Neural progenitor cell (in vitro differentiated cells): ENCODE measurements around the gene PLCG2. TPM values are rescaled to one million over a fixed set of nuclear protein-coding genes. Genes with fewer than 3 reads are reported as not detected.

Experiments used
- DNase-seq: peaks from one replicate; pipeline ENCODE4 v3.0.0-alpha.2; 2016; ENCODE audit warnings: low spot score
- H2AFZ ChIP-seq: fragments of 200-600 bp; sonication (generic); replicated peaks from 2 replicates; pipeline ENCODE4 v1.6.1; 2016; ENCODE audit warnings: antibody characterized with exemption
- H3F3A ChIP-seq: fragments of 200-600 bp; sonication (generic); 2 replicates; pipeline ENCODE4 v1.6.1; 2016; ENCODE audit warnings: antibody characterized with exemption, low read depth
- H3K27ac ChIP-seq: fragments of 200-600 bp; sonication (generic); 2 replicates; pipeline ENCODE4 v1.5.1; 2016; ENCODE audit warnings: mild to moderate bottlenecking
- H3K27me3 ChIP-seq: fragments of 200-600 bp; sonication (generic); 2 replicates; pipeline ENCODE4 v1.6.1; 2016; ENCODE audit warnings: mild to moderate bottlenecking, moderate library complexity
- H3K36me3 ChIP-seq: fragments of 200-600 bp; sonication (generic); 2 replicates; pipeline ENCODE4 v1.5.1; 2016
- H3K4me1 ChIP-seq: fragments of 200-600 bp; sonication (generic); 2 replicates; pipeline ENCODE4 v1.6.1; 2016; ENCODE audit warnings: mixed run types
- H3K4me2 ChIP-seq: fragments of 200-600 bp; sonication (generic); 2 replicates; pipeline ENCODE4 v1.6.1; 2016
- H3K4me3 ChIP-seq: fragments of 200-600 bp; sonication (generic); 2 replicates; pipeline ENCODE4 v1.5.1; 2016
- H3K79me2 ChIP-seq: fragments of 200-600 bp; sonication (generic); 2 replicates; pipeline ENCODE4 v1.6.1; 2016; ENCODE audit warnings: low read depth
- H3K9ac ChIP-seq: fragments of 200-600 bp; sonication (generic); 2 replicates; pipeline ENCODE4 v1.6.1; 2016
- H3K9me3 ChIP-seq: fragments of 200-600 bp; sonication (generic); 2 replicates; pipeline ENCODE4 v1.5.1; 2016; ENCODE audit warnings: low read depth
- H4K20me1 ChIP-seq: fragments of 200-600 bp; sonication (generic); 2 replicates; pipeline ENCODE4 v1.6.1; 2016; ENCODE audit warnings: low read depth
- H3K27ac Mint-ChIP-seq: 3 replicates; pipeline ENCODE4 v1.8.0; 2021; ENCODE audit warnings: mixed read lengths
- H3K27me3 Mint-ChIP-seq: 2 replicates; pipeline ENCODE4 v1.8.0; 2022; ENCODE audit warnings: low read depth, mild to moderate bottlenecking, inconsistent platforms, moderate library complexity, mixed read lengths; ENCODE audit not compliant: insufficient read depth
- H3K36me3 Mint-ChIP-seq: 3 replicates; pipeline ENCODE4 v1.8.0; 2021; ENCODE audit warnings: mixed read lengths
- H3K4me1 Mint-ChIP-seq: 3 replicates; pipeline ENCODE4 v1.8.0; 2021; ENCODE audit warnings: mixed read lengths
- H3K4me3 Mint-ChIP-seq: 3 replicates; pipeline ENCODE4 v1.8.0; 2021; ENCODE audit warnings: mild to moderate bottlenecking, moderate library complexity, mixed read lengths
- H3K9me3 Mint-ChIP-seq: 3 replicates; pipeline ENCODE4 v1.8.0; 2020; ENCODE audit warnings: mixed read lengths
- CTCF ChIP-seq: fragments of 200-600 bp; sonication (generic); IDR thresholded peaks from 2 replicates; pipeline ENCODE4 v1.5.1; 2017; ENCODE audit warnings: antibody characterized with exemption, mild to moderate bottlenecking
- EZH2 ChIP-seq: fragments of 200-600 bp; sonication (generic); IDR thresholded peaks from 2 replicates; pipeline ENCODE4 v1.6.1; 2017; ENCODE audit warnings: antibody characterized with exemption, mild to moderate bottlenecking, moderate library complexity
- EZH2phosphoT487 ChIP-seq: fragments of 200-600 bp; sonication (generic); IDR thresholded peaks from 2 replicates; pipeline ENCODE4 v1.6.1; 2017; ENCODE audit warnings: antibody characterized with exemption
- total RNA-seq: library from RNA; depleted of rRNA; stranded (reverse); fragments of >200 nt; gene quantifications from 2 replicates; pipeline ENCODE4 v1.2.3, GENCODE V29; 2015; ENCODE audit warnings: low replicate concordance

Gene PLCG2
- total RNA-seq, 1 donor from 2014 or later, result 5.0 TPM

- no peak overlapping the region for H2AFZ ChIP-seq
- H3K9ac ChIP-seq, result no peak overlapping the region
- H3K27ac Mint-ChIP-seq, result no peak overlapping the region
- H3K27ac ChIP-seq, result no peak overlapping the region
- H3K4me3 ChIP-seq, result no peak overlapping the region
- H3K4me1 Mint-ChIP-seq, result no peaks in the 10 kb centered on the region
- H3K36me3 Mint-ChIP-seq, result no peaks in the 10 kb centered on the region
- no peak for TF ChIP-seq EZH2
- peak; percentile 16 for TF ChIP-seq CTCF
- DNase-seq, result no peak
- no peak overlapping the region for H3K4me3 Mint-ChIP-seq
- no peaks in the 10 kb centered on the region for H3K79me2 ChIP-seq
- H3K9me3 ChIP-seq, result no peaks in the 10 kb centered on the region
- H3K27me3 Mint-ChIP-seq, result peaks cover 3% of the 10 kb centered on the region
- no peaks in the 10 kb centered on the region for H3K4me1 ChIP-seq
- H3K27me3 ChIP-seq, result no peaks in the 10 kb centered on the region
- no peaks in the 10 kb centered on the region for H4K20me1 ChIP-seq
- no peaks in the 10 kb centered on the region for H3K36me3 ChIP-seq
- peaks cover 2% of the 10 kb centered on the region for H3K9me3 Mint-ChIP-seq
- no peaks in the 10 kb centered on the region for H3F3A ChIP-seq
- H3K4me2 ChIP-seq, result no peak overlapping the region
These were observed 76.6 kb downstream of the PLCG2 start for GRCh38 chr16:81855552-81856153.

GRCh38 chr16:81860287-81861266, 81.5 kb downstream of the PLCG2 start:
- peaks cover 16% of the 10 kb centered on the region for H3K4me1 Mint-ChIP-seq
- H3K27ac Mint-ChIP-seq, result no peak overlapping the region
- no peak for DNase-seq
- Histone ChIP-seq H3K4me3 (no peak overlapping the region), H3K9ac (no peak overlapping the region), H3K36me3 (no peaks in the 10 kb centered on the region), H3K27ac (no peak overlapping the region), H2AFZ (no peak overlapping the region), H3K27me3 (no peaks in the 10 kb centered on the region), H4K20me1 (no peaks in the 10 kb centered on the region), H3F3A (peaks cover 8% of the 10 kb centered on the region), H3K4me2 (no peak overlapping the region), H3K79me2 (no peaks in the 10 kb centered on the region), H3K9me3 (no peaks in the 10 kb centered on the region), H3K4me1 (peaks cover 17% of the 10 kb centered on the region)
- no peaks in the 10 kb centered on the region for H3K36me3 Mint-ChIP-seq
- TF ChIP-seq EZH2phosphoT487 (no peak), CTCF (no peak), EZH2 (no peak)
- peaks cover 2% of the 10 kb centered on the region for H3K9me3 Mint-ChIP-seq
- no peak overlapping the region for H3K4me3 Mint-ChIP-seq
- no peaks in the 10 kb centered on the region for H3K27me3 Mint-ChIP-seq

- Histone ChIP-seq H3K9me3 (no peaks in the 10 kb centered on the region), H3K27me3 (no peaks in the 10 kb centered on the region), H3K36me3 (no peaks in the 10 kb centered on the region), H3F3A (peaks cover 8% of the 10 kb centered on the region), H3K4me2 (no peak overlapping the region), H4K20me1 (no peaks in the 10 kb centered on the region), H2AFZ (peak overlapping the region; percentile 91), H3K79me2 (no peaks in the 10 kb centered on the region), H3K27ac (no peak overlapping the region), H3K4me1 (peaks cover 17% of the 10 kb centered on the region), H3K4me3 (no peak overlapping the region), H3K9ac (no peak overlapping the region)
- H3K36me3 Mint-ChIP-seq, result no peaks in the 10 kb centered on the region
- H3K27ac Mint-ChIP-seq, result no peak overlapping the region
- peaks cover 16% of the 10 kb centered on the region for H3K4me1 Mint-ChIP-seq
- H3K4me3 Mint-ChIP-seq, result no peak overlapping the region
- DNase-seq, result no peak
- peaks cover 2% of the 10 kb centered on the region for H3K9me3 Mint-ChIP-seq
- TF ChIP-seq CTCF (no peak), EZH2phosphoT487 (no peak), EZH2 (no peak)
- no peaks in the 10 kb centered on the region for H3K27me3 Mint-ChIP-seq
These were observed 82.4 kb downstream of the PLCG2 start for GRCh38 chr16:81861503-81861902.
